ENCODE results near the gene CSMD2. TPM values are rescaled to one million over a fixed set of nuclear protein-coding genes. Genes with fewer than 3 reads are reported as not detected.

The CSMD2 gene
- total and polyA plus RNA-seq, 4 experiments from 2014 or later, result not detected

GRCh38 chr1:33864460-33865389 is 300.3 kb downstream of the CSMD2 start:
- Mint-ChIP-seq H3K4me3 (no peak overlapping the region), H3K4me1 (no peaks in the 10 kb centered on the region), H3K27me3 (peaks cover 9 to 16% of the 10 kb centered on the region in 2 donors), H3K36me3 (no peaks in the 10 kb centered on the region), H3K27ac (no peak overlapping the region), H3K9me3 (peaks cover 0 to 2% (median 0%) of the 10 kb centered on the region in 8 donors)
- H3K9me3 ChIP-seq (ENCODE audit: control insufficient read depth in 1 of 2, low read length in 2 of 2), result no peaks in the 10 kb centered on the region
- no peaks in the 10 kb centered on the region for H3K36me3 ChIP-seq (ENCODE audit: insufficient read depth, low read length)
- DNase-seq, result no peak
- POLR2A ChIA-PET (ENCODE audit: partially characterized antibody), result no interaction called here
- CTCF ChIA-PET (ENCODE audit: partially characterized antibody), result interaction anchor here (0.7 kb wide), 1 partner anchor 137 kb away, joined by 4 read pairs; no protein-coding TSS in a partner anchor
- no peaks in the 10 kb centered on the region for H3K4me1 ChIP-seq (ENCODE audit: insufficient read depth, low read length)
- no peak overlapping the region for H3K4me3 ChIP-seq (ENCODE audit: low read length in 2 of 2)
- intact Hi-C loops (cut with micrococcal nuclease), result no loop called here
- no peaks in the 10 kb centered on the region for H3K27me3 ChIP-seq (ENCODE audit: insufficient read depth, low read length)
- no peak overlapping the region for H3K27ac ChIP-seq (ENCODE audit: low read depth, low read length)

- H3K27ac ChIP-seq (ENCODE audit: low read depth, low read length), result no peak within 1 kb of the TSS
- Mint-ChIP-seq H3K4me3 (no peak within 1 kb of the TSS), H3K27me3 (peaks cover 9 to 17% of the 10 kb centered on the region in 2 donors), H3K36me3 (no peaks in the 10 kb centered on the region), H3K27ac (no peak within 1 kb of the TSS), H3K4me1 (no peaks in the 10 kb centered on the region), H3K9me3 (peaks cover 0 to 2% (median 0%) of the 10 kb centered on the region in 8 donors)
- no peak for DNase-seq
- POLR2A ChIA-PET (ENCODE audit: partially characterized antibody), result no interaction called here
- H3K4me3 ChIP-seq (ENCODE audit: low read length in 2 of 2), result no peak within 1 kb of the TSS
- H3K4me1 ChIP-seq (ENCODE audit: insufficient read depth, low read length), result no peaks in the 10 kb centered on the region
- CTCF ChIA-PET (ENCODE audit: partially characterized antibody), result no interaction called here
- no peaks in the 10 kb centered on the region for H3K9me3 ChIP-seq (ENCODE audit: control insufficient read depth in 1 of 2, low read length in 2 of 2)
- intact Hi-C loops (cut with micrococcal nuclease), result no loop called here
- no peaks in the 10 kb centered on the region for H3K36me3 ChIP-seq (ENCODE audit: insufficient read depth, low read length)
- H3K27me3 ChIP-seq (ENCODE audit: insufficient read depth, low read length), result no peaks in the 10 kb centered on the region
Measured at GRCh38 chr1:33863779-33864178, 301.3 kb downstream of the CSMD2 start, which contains the start of gene HMGB4. Gene HMGB4, plus strand, starts transcription at chr1:33864079. Its CDS starts 113 bp downstream, at chr1:33864192.

DNA sequence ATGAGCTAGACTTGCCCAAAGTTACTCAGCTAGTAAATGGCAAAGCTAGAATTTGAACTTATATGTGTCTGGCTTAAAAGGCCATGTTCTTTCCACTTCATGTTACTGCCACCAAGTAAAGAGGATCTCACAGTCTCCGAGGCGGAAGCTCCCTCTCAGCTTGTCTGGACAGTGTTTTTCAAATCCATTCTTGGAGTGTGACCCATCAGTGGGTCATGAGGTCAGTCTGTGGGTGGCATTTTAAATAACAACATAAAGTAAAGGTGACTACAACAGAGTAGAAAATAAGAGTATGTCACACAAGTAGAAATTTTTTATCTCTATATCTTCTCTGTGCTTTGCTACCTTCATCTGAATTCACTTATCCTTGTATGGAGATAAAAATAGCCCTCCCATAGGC is 304.4 kb downstream of the CSMD2 start:
- Mint-ChIP-seq H3K9me3 (peaks cover 0 to 2% (median 0%) of the 10 kb centered on the region in 8 donors), H3K27ac (no peak overlapping the region), H3K27me3 (peaks cover 8 to 12% of the 10 kb centered on the region in 2 donors), H3K4me1 (no peaks in the 10 kb centered on the region), H3K4me3 (no peak overlapping the region), H3K36me3 (no peaks in the 10 kb centered on the region)
- no peaks in the 10 kb centered on the region for H3K36me3 ChIP-seq (ENCODE audit: insufficient read depth, low read length)
- no peak overlapping the region for H3K4me3 ChIP-seq (ENCODE audit: low read length in 2 of 2)
- H3K27ac ChIP-seq (ENCODE audit: low read depth, low read length), result no peak overlapping the region
- no peak for DNase-seq
- H3K27me3 ChIP-seq (ENCODE audit: insufficient read depth, low read length), result no peaks in the 10 kb centered on the region
- intact Hi-C loops (cut with micrococcal nuclease), result no loop called here
- no peaks in the 10 kb centered on the region for H3K9me3 ChIP-seq (ENCODE audit: control insufficient read depth in 1 of 2, low read length in 2 of 2)
- CTCF ChIA-PET (ENCODE audit: partially characterized antibody), result no interaction called here
- POLR2A ChIA-PET (ENCODE audit: partially characterized antibody), result no interaction called here
- H3K4me1 ChIP-seq (ENCODE audit: insufficient read depth, low read length), result no peaks in the 10 kb centered on the region

GRCh38 chr1:33854091-33854490 is 310.9 kb downstream of the CSMD2 start:
- no peaks in the 10 kb centered on the region for H3K36me3 Mint-ChIP-seq
- no peak overlapping the region for H3K27ac Mint-ChIP-seq
- H3K27me3 Mint-ChIP-seq, result peaks cover 14 to 16% of the 10 kb centered on the region in 2 donors
- H3K4me3 ChIP-seq (ENCODE audit: low read length in 2 of 2), result no peak overlapping the region
- no peaks in the 10 kb centered on the region for H3K9me3 ChIP-seq (ENCODE audit: control insufficient read depth in 1 of 2, low read length in 2 of 2)
- intact Hi-C loops (cut with micrococcal nuclease), result no loop called here
- no peak for DNase-seq
- CTCF ChIA-PET (ENCODE audit: partially characterized antibody), result no interaction called here
- POLR2A ChIA-PET (ENCODE audit: partially characterized antibody), result no interaction called here
- no peaks in the 10 kb centered on the region for H3K4me1 ChIP-seq (ENCODE audit: insufficient read depth, low read length)
- no peaks in the 10 kb centered on the region for H3K36me3 ChIP-seq (ENCODE audit: insufficient read depth, low read length)
- H3K27ac ChIP-seq (ENCODE audit: low read depth, low read length), result no peak overlapping the region
- peaks cover 0 to 2% (median 0%) of the 10 kb centered on the region in 8 donors for H3K9me3 Mint-ChIP-seq
- no peaks in the 10 kb centered on the region for H3K4me1 Mint-ChIP-seq
- no peak overlapping the region for H3K4me3 Mint-ChIP-seq
- H3K27me3 ChIP-seq (ENCODE audit: insufficient read depth, low read length), result no peaks in the 10 kb centered on the region

DNA sequence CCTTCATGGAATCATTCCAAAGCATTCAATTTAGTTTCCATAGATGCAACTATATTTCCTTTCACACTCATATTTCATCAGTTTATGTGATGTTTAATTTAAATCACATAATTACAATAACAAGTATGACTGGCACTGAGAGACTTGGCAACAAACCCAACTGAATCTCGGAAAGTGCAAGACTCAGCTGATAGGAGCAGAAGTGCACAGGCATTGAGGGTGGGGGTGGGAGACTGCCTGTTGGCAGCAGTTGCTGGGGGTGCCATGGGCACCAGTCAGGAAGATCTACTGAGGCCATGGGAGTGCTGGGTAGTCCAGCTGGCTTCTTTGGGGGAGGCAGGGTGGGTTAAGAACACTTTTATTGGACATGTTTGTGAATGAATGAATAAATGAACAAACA is 311.6 kb downstream of the CSMD2 start:
- Histone ChIP-seq H3K36me3 (ENCODE audit: insufficient read depth, low read length) (no peaks in the 10 kb centered on the region), H3K27me3 (ENCODE audit: insufficient read depth, low read length) (no peaks in the 10 kb centered on the region), H3K27ac (ENCODE audit: low read depth, low read length) (no peak overlapping the region), H3K4me1 (ENCODE audit: insufficient read depth, low read length) (no peaks in the 10 kb centered on the region), H3K9me3 (ENCODE audit: control insufficient read depth in 1 of 2, low read length in 2 of 2) (no peaks in the 10 kb centered on the region), H3K4me3 (ENCODE audit: low read length in 2 of 2) (no peak overlapping the region)
- H3K27me3 Mint-ChIP-seq, result peaks cover 14 to 16% of the 10 kb centered on the region in 2 donors
- H3K4me3 Mint-ChIP-seq, result no peak overlapping the region
- CTCF ChIA-PET (ENCODE audit: partially characterized antibody), result no interaction called here
- intact Hi-C loops (cut with micrococcal nuclease), result no loop called here
- no peak for DNase-seq
- H3K9me3 Mint-ChIP-seq, result peaks cover 0 to 2% (median 0%) of the 10 kb centered on the region in 8 donors
- no peaks in the 10 kb centered on the region for H3K4me1 Mint-ChIP-seq
- no peaks in the 10 kb centered on the region for H3K36me3 Mint-ChIP-seq
- no peak overlapping the region for H3K27ac Mint-ChIP-seq
- POLR2A ChIA-PET (ENCODE audit: partially characterized antibody), result no interaction called here

- H3K4me1 ChIP-seq (ENCODE audit: insufficient read depth, low read length), result no peaks in the 10 kb centered on the region
- H3K36me3 Mint-ChIP-seq, result no peaks in the 10 kb centered on the region
- H3K4me3 Mint-ChIP-seq, result no peak overlapping the region
- peaks cover 0 to 2% (median 0%) of the 10 kb centered on the region in 8 donors for H3K9me3 Mint-ChIP-seq
- H3K27me3 Mint-ChIP-seq, result peaks cover 14 to 16% of the 10 kb centered on the region in 2 donors
- H3K27me3 ChIP-seq (ENCODE audit: insufficient read depth, low read length), result no peaks in the 10 kb centered on the region
- CTCF ChIA-PET (ENCODE audit: partially characterized antibody), result no interaction called here
- no peak overlapping the region for H3K27ac Mint-ChIP-seq
- no peaks in the 10 kb centered on the region for H3K9me3 ChIP-seq (ENCODE audit: control insufficient read depth in 1 of 2, low read length in 2 of 2)
- POLR2A ChIA-PET (ENCODE audit: partially characterized antibody), result no interaction called here
- H3K27ac ChIP-seq (ENCODE audit: low read depth, low read length), result no peak overlapping the region
- no peak for DNase-seq
- no peaks in the 10 kb centered on the region for H3K4me1 Mint-ChIP-seq
- no peak overlapping the region for H3K4me3 ChIP-seq (ENCODE audit: low read length in 2 of 2)
- no peaks in the 10 kb centered on the region for H3K36me3 ChIP-seq (ENCODE audit: insufficient read depth, low read length)
- intact Hi-C loops (cut with micrococcal nuclease), result no loop called here
Measured at GRCh38 chr1:33852711-33853110, 312.3 kb downstream of the CSMD2 start.

GRCh38 chr1:33850481-33850880 is 314.5 kb downstream of the CSMD2 start:
- Mint-ChIP-seq H3K4me3 (no peak overlapping the region), H3K4me1 (no peaks in the 10 kb centered on the region), H3K9me3 (peaks cover 0 to 2% (median 0%) of the 10 kb centered on the region in 8 donors), H3K27me3 (peaks cover 10 to 14% of the 10 kb centered on the region in 2 donors), H3K36me3 (no peaks in the 10 kb centered on the region), H3K27ac (no peak overlapping the region)
- no peak for DNase-seq
- Histone ChIP-seq H3K27me3 (ENCODE audit: insufficient read depth, low read length) (no peaks in the 10 kb centered on the region), H3K4me3 (ENCODE audit: low read length in 2 of 2) (no peak overlapping the region), H3K36me3 (ENCODE audit: insufficient read depth, low read length) (no peaks in the 10 kb centered on the region), H3K27ac (ENCODE audit: low read depth, low read length) (no peak overlapping the region), H3K9me3 (ENCODE audit: control insufficient read depth in 1 of 2, low read length in 2 of 2) (no peaks in the 10 kb centered on the region), H3K4me1 (ENCODE audit: insufficient read depth, low read length) (no peaks in the 10 kb centered on the region)
- intact Hi-C loops (cut with micrococcal nuclease), result no loop called here
- ChIA-PET POLR2A (ENCODE audit: partially characterized antibody) (no interaction called here), CTCF (ENCODE audit: partially characterized antibody) (no interaction called here)
